Gastrocnemius medialis (tissue), 4 donors: ENCODE results near the gene CLSTN2.

ENCODE experiments used
- CTCF ChIP-seq, 5 experiments: fragments of 450-650 bp in 3 of 5; fragments of 200-600 bp in 2 of 5; sonication (generic) in 2 of 5; IDR thresholded peaks in 4 of 5; conservative IDR thresholded peaks in 1 of 5; 1 replicate in 4 of 5; 2 replicates in 1 of 5; pipeline ENCODE4 v1.5.1; 2016 to 2019; ENCODE audit warnings: antibody characterized with exemption in 5 of 5, mild to moderate bottlenecking in 3 of 5, moderate library complexity in 3 of 5
- POLR2A ChIP-seq, 2 donors: fragments of 450-650 bp; IDR thresholded peaks; one replicate each; pipeline ENCODE4 v1.6.1; 2017; ENCODE audit warnings: antibody characterized with exemption in 2 of 2, mild to moderate bottlenecking in 2 of 2, moderate library complexity in 2 of 2

- no peak for TF ChIP-seq CTCF (IDR thresholded peaks at IDR 0.05 in 4 of 5, conservative IDR thresholded peaks at IDR 0.05 in 1 of 5)
- TF ChIP-seq POLR2A (IDR thresholded peaks at IDR 0.05), result no peak
Measured at GRCh38 chr3:140466535-140466934, 531.5 kb downstream of the CLSTN2 start.
